Stomach (tissue), 4 donors: ENCODE data around the gene FN3K.

Experiments used
- CTCF ChIP-seq, 7 experiments: fragments of 450-650 bp in 4 of 7; fragments of 200-600 bp in 3 of 7; sonication (generic) in 3 of 7; IDR thresholded peaks; one replicate each; pipeline ENCODE4 v1.5.1; 2016 to 2019; ENCODE audit warnings: antibody characterized with exemption in 7 of 7, control low read depth in 2 of 7, mild to moderate bottlenecking in 1 of 7
- EP300 ChIP-seq: sonication (generic); formaldehyde crosslinking; IDR thresholded peaks from one replicate; pipeline ENCODE4 v1.6.1; 2017; ENCODE audit warnings: antibody characterized with exemption

DNA sequence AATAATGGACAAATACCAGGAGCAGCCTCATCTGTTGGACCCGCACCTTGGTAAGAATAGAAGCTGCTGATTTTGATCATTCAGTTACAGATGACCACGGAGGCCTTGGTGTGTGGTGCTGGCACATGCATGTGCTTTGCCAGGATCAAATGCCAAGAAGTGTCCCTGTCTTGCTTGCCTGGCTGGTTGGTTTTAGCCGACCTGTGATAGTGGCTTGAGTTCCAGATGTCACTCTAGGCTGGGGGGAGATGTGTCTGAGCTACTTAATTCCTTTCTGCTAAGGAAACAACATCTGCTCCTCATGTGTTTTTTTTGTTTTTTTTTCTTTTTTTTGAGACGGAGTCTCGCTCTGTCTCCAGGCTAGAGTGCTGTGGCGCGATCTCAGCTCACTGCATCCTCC, 20.8 kb downstream of the FN3K start:
- TF ChIP-seq EP300: no peak
- TF ChIP-seq CTCF (IDR thresholded peaks at IDR 0.05): no peak
